Adipocyte (in vitro differentiated cells): ENCODE results near the gene NCKAP5.

Experiments used
- DNase-seq: peaks from one replicate; pipeline ENCODE4 v3.0.0-alpha.2; 2015; ENCODE audit warnings: low read depth
- H3K27me3 ChIP-seq: replicated peaks from 2 replicates; pipeline ENCODE4 v1.7.0; 2013; ENCODE audit warnings: mild to moderate bottlenecking, low read length, moderate library complexity; ENCODE audit not compliant: control insufficient read depth, insufficient read depth
- H3K36me3 ChIP-seq: 2 replicates; pipeline ENCODE4 v1.7.0; 2013; ENCODE audit warnings: low read length, mild to moderate bottlenecking, moderate library complexity; ENCODE audit not compliant: control insufficient read depth, insufficient read depth, severe bottlenecking
- H3K4me1 ChIP-seq: 2 replicates; pipeline ENCODE4 v1.7.0; 2013; ENCODE audit warnings: mild to moderate bottlenecking, low read length, moderate library complexity; ENCODE audit not compliant: control insufficient read depth, insufficient read depth
- H3K4me3 ChIP-seq: 2 replicates; pipeline ENCODE4 v1.7.0; 2013; ENCODE audit warnings: mild to moderate bottlenecking, low read length, moderate library complexity
- H3K9ac ChIP-seq: 2 replicates; pipeline ENCODE4 v1.7.0; 2013; ENCODE audit warnings: mild to moderate bottlenecking, low read length, moderate library complexity
- H3K9me3 ChIP-seq: 2 replicates; pipeline ENCODE4 v1.7.0; 2013; ENCODE audit warnings: mild to moderate bottlenecking, low read length, moderate library complexity; ENCODE audit not compliant: control insufficient read depth

NCKAP5 gene

DNA sequence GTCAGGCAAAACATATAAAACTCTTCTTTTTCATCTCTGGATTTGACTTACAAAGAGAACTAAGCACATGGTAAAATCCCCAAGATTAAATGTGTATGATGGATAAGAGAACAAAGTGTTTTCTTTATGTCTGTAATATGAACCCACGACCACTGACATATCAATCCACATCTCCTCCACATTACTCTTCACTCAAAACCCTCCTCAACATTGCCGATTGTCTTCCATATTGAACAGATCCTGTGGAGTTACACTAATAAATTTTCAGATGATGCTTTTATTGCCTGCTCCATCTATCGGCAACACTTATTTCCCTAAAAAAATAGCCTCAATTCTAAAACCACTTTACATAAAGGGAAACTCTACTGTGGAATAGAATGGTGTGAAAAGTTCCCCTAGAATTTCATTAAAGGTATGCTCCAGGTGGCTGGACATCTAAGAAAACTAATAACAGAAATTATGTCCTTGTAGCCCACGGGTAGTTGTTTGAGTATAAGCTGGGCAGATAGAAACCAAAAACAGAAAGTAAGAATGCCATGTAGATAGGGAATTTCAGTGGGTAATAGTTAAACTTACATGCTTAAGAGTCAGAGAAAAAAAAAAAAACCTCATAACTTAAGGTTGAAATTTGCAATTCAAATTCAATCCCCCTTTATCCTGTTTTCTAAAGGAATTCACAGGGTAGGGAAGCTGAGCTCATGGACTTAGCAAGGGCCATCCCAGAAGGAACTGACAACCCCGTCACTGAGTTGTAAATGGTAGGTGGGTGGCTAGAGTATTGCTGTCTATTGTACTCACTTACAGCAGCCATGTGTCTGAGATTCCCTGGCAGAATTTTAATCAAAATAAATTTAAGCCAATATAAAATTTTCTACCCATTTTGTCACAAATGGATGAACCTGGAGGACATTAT lies 592.8 kb downstream of the NCKAP5 start:
- H3K4me1 ChIP-seq: no peaks in the 10 kb centered on the region
- H3K27me3 ChIP-seq: no peaks in the 10 kb centered on the region
- no peak for DNase-seq
- no peak overlapping the region for H3K4me3 ChIP-seq
- H3K36me3 ChIP-seq: no peaks in the 10 kb centered on the region
- H3K9ac ChIP-seq: no peak overlapping the region
- no peaks in the 10 kb centered on the region for H3K9me3 ChIP-seq

DNA sequence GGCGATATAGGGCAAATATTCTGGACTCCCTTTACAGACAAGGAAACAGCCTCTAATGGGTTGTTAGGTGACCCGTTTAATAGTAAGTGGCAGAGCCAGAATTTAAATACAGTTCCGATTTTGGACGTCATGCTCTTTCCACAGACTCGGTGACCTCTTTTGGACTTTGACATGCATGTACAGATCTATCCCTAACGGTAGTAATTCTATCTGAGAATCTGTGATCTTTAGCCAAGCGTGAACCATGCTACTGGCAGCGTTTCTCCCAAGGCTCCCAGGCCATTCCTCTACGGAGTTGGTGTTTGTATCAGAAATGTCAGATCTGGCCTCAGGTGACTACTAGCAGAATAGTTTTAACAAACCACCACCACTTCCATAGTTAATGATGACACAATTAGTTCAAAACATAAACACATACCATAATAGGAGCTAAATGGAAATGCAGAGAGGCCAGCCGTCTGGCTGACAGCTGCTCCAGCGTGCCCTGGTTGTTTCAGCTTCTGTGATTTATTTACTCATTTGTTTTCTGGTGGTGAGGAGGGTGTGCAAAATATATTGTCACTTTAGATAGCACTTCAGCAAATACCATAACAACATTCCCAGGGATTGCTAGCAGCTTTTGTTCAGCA lies 593.7 kb downstream of the NCKAP5 start:
- H3K36me3 ChIP-seq: no peaks in the 10 kb centered on the region
- no peak overlapping the region for H3K9ac ChIP-seq
- no peaks in the 10 kb centered on the region for H3K4me1 ChIP-seq
- peak; percentile 1 for DNase-seq
- no peaks in the 10 kb centered on the region for H3K27me3 ChIP-seq
- no peaks in the 10 kb centered on the region for H3K9me3 ChIP-seq
- no peak overlapping the region for H3K4me3 ChIP-seq

DNA sequence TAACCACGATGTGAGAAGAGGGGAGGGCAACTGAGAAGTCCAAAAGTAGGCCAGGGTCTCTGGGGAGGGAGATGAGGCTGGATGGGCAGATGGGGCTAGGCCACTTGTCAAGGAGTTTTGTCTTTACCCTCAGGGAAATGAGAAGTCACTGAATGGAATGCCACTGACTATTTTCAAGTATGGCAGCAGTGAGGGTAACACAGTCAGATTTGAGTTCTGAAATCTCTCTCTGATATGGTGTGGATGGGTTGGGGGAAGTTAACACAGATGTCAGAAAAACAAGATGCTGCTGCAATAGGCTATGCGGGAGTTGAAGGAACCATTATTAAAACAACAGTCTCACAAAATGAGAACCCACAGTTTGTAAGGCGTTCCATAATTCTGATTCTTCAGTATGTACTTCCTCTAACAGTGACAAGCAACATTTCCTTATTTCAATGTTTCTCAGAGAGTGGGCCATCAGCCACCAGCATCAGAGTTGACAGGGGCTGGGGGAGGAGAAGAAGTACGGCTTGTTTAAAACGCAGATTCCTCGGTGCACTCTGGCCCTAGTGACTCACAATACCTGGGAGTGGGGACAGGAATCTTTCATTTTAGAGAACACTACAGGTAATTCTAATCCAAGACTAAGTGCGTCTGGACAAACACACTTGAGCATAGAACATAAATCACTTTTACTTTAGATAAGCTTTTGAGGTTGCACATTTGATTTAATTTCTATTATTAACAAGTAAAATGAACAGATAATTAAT lies 596.8 kb downstream of the NCKAP5 start:
- no peaks in the 10 kb centered on the region for H3K4me1 ChIP-seq
- H3K36me3 ChIP-seq: no peaks in the 10 kb centered on the region
- peaks cover 3% of the 10 kb centered on the region for H3K9me3 ChIP-seq
- DNase-seq: no peak
- H3K9ac ChIP-seq: no peak overlapping the region
- no peak overlapping the region for H3K4me3 ChIP-seq
- H3K27me3 ChIP-seq: no peaks in the 10 kb centered on the region

DNA sequence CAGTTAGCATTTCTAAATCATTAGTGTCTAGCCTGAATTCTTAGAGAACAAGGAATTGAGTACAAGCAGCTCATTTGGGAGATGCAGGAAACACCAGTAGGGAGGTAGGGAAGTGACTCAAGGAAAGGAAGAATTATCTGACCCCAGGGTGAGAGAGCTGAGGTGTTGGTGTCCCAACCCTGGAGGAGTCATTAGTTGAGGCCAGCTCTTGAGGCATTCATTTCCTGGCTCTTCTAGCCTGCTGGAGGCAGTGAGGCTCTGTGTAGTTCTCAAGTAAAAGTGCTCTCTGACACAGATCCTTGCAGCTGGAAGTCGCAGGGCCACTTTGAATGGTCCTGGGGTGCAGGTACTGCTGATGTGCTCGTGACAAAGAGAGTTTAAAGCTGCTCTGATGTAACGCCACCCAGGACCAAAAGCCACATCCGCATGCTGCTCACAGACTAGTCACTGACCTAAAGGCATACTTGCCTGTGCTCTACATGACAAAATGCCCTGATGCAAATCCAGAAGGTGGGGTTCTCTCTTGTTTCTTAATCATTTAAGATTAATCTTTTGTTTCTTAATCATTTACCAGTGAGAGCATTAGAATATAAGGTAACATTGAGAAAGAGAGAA lies 598.8 kb downstream of the NCKAP5 start:
- H3K4me1 ChIP-seq: no peaks in the 10 kb centered on the region
- no peaks in the 10 kb centered on the region for H3K36me3 ChIP-seq
- no peak overlapping the region for H3K9ac ChIP-seq
- H3K4me3 ChIP-seq: no peak overlapping the region
- no peak for DNase-seq
- no peaks in the 10 kb centered on the region for H3K27me3 ChIP-seq
- peaks cover 6% of the 10 kb centered on the region for H3K9me3 ChIP-seq

DNA sequence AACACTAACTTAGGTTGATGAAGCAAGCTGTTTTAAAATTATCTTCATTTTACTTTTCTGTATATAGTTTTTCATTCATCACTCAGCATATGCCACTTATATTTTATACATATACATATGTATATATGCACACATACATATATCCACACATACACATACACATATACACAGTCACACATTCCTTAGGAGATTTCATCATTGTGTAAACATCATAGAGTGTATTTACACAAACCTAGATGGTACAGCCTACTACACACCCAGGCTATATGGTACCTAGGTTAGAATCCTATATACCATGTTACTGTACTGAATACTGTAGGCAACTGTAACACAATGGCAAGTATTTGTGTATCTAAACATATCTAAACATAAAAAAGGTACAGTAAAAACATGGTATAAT lies 602.8 kb downstream of the NCKAP5 start:
- no peaks in the 10 kb centered on the region for H3K27me3 ChIP-seq
- H3K9me3 ChIP-seq: peaks cover 6% of the 10 kb centered on the region
- H3K9ac ChIP-seq: no peak overlapping the region
- no peaks in the 10 kb centered on the region for H3K36me3 ChIP-seq
- DNase-seq: no peak
- H3K4me1 ChIP-seq: no peaks in the 10 kb centered on the region
- no peak overlapping the region for H3K4me3 ChIP-seq

DNA sequence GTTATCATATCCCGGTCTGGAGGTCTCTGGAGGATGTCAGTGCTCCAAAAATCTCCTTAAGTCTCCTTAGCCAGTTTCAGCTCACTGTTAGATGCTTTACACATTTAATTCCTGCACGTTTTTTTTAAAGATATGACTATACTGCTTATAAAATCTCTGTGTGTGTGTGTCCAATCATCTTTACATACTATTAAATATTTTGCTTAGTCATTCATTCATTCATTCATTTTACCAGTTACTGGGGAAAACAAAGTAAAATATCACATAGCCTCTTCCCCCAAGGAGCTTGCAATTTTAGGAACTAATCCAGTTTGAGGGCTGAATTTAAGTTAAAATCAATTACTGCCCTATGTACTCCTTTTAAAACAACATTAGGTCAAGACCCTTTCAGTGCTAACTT lies 605.1 kb downstream of the NCKAP5 start:
- Histone ChIP-seq H3K4me1 (no peaks in the 10 kb centered on the region), H3K27me3 (no peaks in the 10 kb centered on the region), H3K9me3 (peaks cover 6% of the 10 kb centered on the region), H3K4me3 (no peak overlapping the region), H3K9ac (no peak overlapping the region), H3K36me3 (no peaks in the 10 kb centered on the region)
- no peak for DNase-seq

DNA sequence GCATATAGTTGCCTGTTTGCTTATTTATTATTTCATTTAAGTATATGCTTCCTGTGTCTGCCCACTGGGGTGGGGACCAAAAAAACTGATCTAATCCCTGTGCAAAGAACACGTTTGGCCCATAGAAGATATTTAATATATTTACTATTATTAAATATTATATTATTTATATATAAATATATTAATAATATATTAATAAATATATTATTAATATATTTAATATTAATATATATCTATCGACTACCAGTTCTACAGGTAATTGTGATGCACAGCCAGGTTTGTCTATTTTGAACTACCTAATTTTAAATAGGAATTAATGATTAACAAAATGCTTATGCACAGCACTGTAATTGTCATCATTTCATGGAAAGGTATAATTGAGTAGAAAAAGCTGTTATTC lies 609.4 kb downstream of the NCKAP5 start:
- no peak overlapping the region for H3K9ac ChIP-seq
- H3K27me3 ChIP-seq: no peaks in the 10 kb centered on the region
- H3K9me3 ChIP-seq: no peaks in the 10 kb centered on the region
- H3K4me1 ChIP-seq: no peaks in the 10 kb centered on the region
- no peak overlapping the region for H3K4me3 ChIP-seq
- DNase-seq: no peak
- no peaks in the 10 kb centered on the region for H3K36me3 ChIP-seq

DNA sequence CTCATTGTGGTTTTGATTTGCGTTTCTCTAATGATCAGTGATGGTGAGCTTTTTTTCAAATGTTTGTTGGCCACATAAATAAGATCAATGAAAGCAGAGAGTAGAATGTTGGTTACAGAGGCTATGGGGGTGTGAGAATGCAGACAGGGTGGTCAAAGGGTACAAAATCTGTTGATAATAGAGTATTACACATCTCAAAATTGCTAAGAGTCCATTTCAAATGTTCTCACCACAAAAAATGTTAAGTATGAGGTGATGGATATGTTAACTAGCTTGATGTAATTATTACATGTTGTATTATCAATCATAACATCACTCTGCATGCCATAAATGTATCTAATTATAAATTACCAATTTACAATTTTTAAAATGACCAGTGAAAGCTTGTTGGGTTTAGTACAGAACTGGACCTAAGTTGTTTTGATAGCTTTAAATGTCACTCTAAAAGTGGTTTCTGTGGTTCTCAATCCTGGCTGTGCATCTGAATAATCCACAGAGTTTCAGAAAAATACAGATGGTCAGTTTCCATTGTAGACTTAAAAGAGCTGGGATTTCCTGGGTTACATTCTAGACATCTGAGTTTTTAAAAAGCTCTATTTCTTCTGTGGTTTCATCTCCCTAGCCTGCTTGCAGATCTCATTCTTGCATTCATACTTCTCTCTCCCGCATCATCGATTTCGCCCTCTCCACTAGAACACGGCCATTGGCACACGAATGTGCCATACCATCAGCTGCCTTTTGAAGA lies 612.2 kb downstream of the NCKAP5 start:
- no peaks in the 10 kb centered on the region for H3K36me3 ChIP-seq
- H3K4me1 ChIP-seq: no peaks in the 10 kb centered on the region
- no peak for DNase-seq

DNA sequence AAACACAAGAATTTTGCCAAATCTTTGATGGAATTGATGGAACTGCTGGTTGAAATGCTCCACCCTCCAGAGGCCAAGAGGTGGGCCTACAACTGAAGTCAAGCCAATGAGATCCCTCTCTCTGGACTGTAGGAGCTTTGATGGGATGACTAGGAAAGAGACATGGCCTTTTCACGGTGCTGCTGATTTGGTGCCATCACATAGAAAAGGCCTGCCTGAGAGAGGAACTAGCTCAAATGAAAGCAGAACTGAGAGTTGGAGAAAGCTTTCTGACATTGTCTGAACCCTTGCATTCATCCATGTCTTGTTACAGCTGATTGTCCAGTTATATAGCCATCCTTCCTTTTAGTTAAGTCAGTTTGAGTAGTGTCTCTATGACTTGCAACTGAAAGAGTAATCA lies 614.5 kb downstream of the NCKAP5 start:
- H3K36me3 ChIP-seq: no peaks in the 10 kb centered on the region

More for the DNA sequence above, 612.2 kb downstream of the NCKAP5 start:
- Histone ChIP-seq H3K4me3 (no peak overlapping the region), H3K9ac (no peak overlapping the region), H3K27me3 (no peaks in the 10 kb centered on the region), H3K9me3 (no peaks in the 10 kb centered on the region)

DNA sequence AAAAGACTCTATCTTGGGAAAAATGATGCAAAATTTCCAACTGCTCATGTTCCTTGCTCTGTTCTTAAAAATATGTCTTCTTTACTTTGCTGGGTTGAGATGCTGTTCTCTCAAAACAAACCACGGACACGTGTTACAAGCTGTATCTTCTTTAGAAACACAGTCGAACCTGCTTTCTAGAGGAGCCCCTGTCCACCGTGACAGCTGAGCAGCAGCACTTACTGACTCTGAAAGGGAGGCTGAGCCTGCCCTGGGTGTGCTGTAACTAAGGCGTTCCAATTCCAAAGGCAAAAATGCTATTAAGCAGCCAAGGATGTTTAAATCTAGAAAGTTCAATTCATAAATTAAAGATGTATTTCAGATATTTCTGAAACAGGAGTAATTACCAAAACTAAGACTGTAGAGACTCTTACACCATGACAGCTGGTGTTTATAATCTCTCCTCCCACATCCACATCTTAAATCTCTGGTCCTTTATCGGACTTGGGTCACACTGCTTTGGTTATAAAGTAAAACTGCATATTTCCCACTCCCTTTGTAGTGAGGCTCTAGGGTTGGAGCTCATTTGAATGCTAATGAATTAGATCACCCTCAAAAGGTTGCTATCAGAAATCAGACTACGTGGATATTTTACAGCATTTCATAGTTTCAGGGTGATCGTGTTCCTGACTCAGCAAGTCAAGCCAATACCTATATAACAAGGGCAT lies 617.1 kb downstream of the NCKAP5 start:
- no peaks in the 10 kb centered on the region for H3K4me1 ChIP-seq
- no peaks in the 10 kb centered on the region for H3K9me3 ChIP-seq
- DNase-seq: no peak
- H3K9ac ChIP-seq: no peak overlapping the region
- H3K27me3 ChIP-seq: no peaks in the 10 kb centered on the region
- no peaks in the 10 kb centered on the region for H3K36me3 ChIP-seq
- H3K4me3 ChIP-seq: no peak overlapping the region

More for the DNA sequence above, 614.5 kb downstream of the NCKAP5 start:
- Histone ChIP-seq H3K4me3 (no peak overlapping the region), H3K27me3 (no peaks in the 10 kb centered on the region), H3K9ac (no peak overlapping the region), H3K4me1 (no peaks in the 10 kb centered on the region), H3K9me3 (no peaks in the 10 kb centered on the region)
- DNase-seq: no peak
